Panc1 (cell line): ENCODE measurements around the gene SEMA4A. TPM values are rescaled to one million over a fixed set of nuclear protein-coding genes. Genes with fewer than 3 reads are reported as not detected.

Experiments
- ATAC-seq: fragments of 200-7000 bp; cut with Tn5 transposase; 2 replicates; pipeline ENCODE4 v1.9.1; 2020; ENCODE audit warnings: mild to moderate bottlenecking, moderate library complexity
- BruUV-seq: library from RNA; stranded (reverse); fragments of 400-500 nt; replicated peaks from 2 replicates; lab custom pipeline; 2021; lab: Mats Ljungman, UMichigan
- CTCF ChIA-PET: fragments of 300-600 bp; sonication (Branson Sonifier 250); formaldehyde crosslinking; loops from one replicate; lab custom pipeline; 2022; ENCODE audit warnings: antibody characterized with exemption; lab: Charles Lee
- POLR2A ChIA-PET: fragments of 300-600 bp; sonication (Branson Sonifier 250); formaldehyde crosslinking; loops from one replicate; lab custom pipeline; 2022; ENCODE audit warnings: antibody characterized with exemption; lab: Charles Lee
- DNase-seq: peaks from one replicate; pipeline ENCODE4 v3.0.0-alpha.2; 2010; ENCODE audit warnings: low read depth, low spot score
- H3K27ac ChIP-seq: 2 replicates; pipeline ENCODE4 v1.5.1; 2011; ENCODE audit warnings: mild to moderate bottlenecking, low read length, inconsistent platforms
- H3K27me3 ChIP-seq: fragments of 200-500 bp; sonication (Bioruptor generic); 2 replicates; pipeline ENCODE4 v1.6.0; 2014; ENCODE audit warnings: low read length, inconsistent platforms; ENCODE audit not compliant: control insufficient read depth, insufficient read depth
- H3K36me3 ChIP-seq: fragments of 200-500 bp; sonication (Bioruptor generic); 2 replicates; pipeline ENCODE4 v1.5.1; 2014; ENCODE audit warnings: inconsistent platforms, mild to moderate bottlenecking, low read length, moderate library complexity; ENCODE audit not compliant: control insufficient read depth, insufficient read depth
- H3K4me1 ChIP-seq: 2 replicates; pipeline ENCODE4 v1.5.1; 2011; ENCODE audit warnings: inconsistent platforms, mild to moderate bottlenecking, low read length, moderate library complexity; ENCODE audit not compliant: control insufficient read depth, insufficient read depth
- H3K4me3 ChIP-seq, 2 experiments: 2 replicates each; pipeline ENCODE4 v1.5.1; 2011 to 2012; ENCODE audit warnings: low read depth in 2 of 2, low read length in 2 of 2, mild to moderate bottlenecking in 2 of 2, inconsistent platforms in 1 of 2, moderate library complexity in 1 of 2
- H3K9me3 ChIP-seq: fragments of 200-500 bp; sonication (Bioruptor generic); 2 replicates; pipeline ENCODE4 v1.5.1; 2014; ENCODE audit warnings: low read depth, mild to moderate bottlenecking, inconsistent platforms, low read length, moderate library complexity; ENCODE audit not compliant: control insufficient read depth, insufficient read depth
- POLR2AphosphoS5 ChIP-seq: IDR thresholded peaks from 2 replicates; pipeline ENCODE4 v1.6.1; 2012; ENCODE audit warnings: mild to moderate bottlenecking, low read depth, low read length, moderate library complexity
- SIN3A ChIP-seq: IDR thresholded peaks from 2 replicates; pipeline ENCODE4 v1.6.1; 2012; ENCODE audit warnings: low read depth, mild to moderate bottlenecking, low read length, moderate library complexity, borderline replicate concordance; ENCODE audit not compliant: insufficient read depth
- TCF7L2 ChIP-seq: IDR thresholded peaks from 2 replicates; pipeline ENCODE4 v1.6.1; 2011; ENCODE audit warnings: mild to moderate bottlenecking, low read depth, low read length, inconsistent platforms
- in situ Hi-C: cut with HindIII; loops from 2 replicates; pipeline ENCODE4 v1.10.0; 2016; ENCODE audit warnings: low sequenced_read_pairs, low pct_unique_long_range_greater_than_20kb
- intact Hi-C: fragments of 100-400 bp; cut with micrococcal nuclease; formaldehyde crosslinking; loops from one replicate; pipeline ENCODE4 v1.10.0; 2022; ENCODE audit not compliant: unreplicated experiment
- total RNA-seq: library from RNA; stranded (reverse); gene quantifications from one replicate; pipeline ENCODE4 v1.2.1, GENCODE V29; 2021; ENCODE audit not compliant: unreplicated experiment
- TF ChIP-seq, protein P1 (sequence below), 2 experiments: IDR thresholded peaks; 2 replicates each; pipeline ENCODE4 v1.6.1; 2011 to 2012; ENCODE audit warnings: low read depth in 2 of 2, control low read depth in 1 of 2, low read length in 1 of 2, mild to moderate bottlenecking in 1 of 2, moderate library complexity in 1 of 2; ENCODE audit not compliant: insufficient read depth in 1 of 2
- TF ChIP-seq, protein P2 (sequence below): fragments of 450-650 bp; IDR thresholded peaks from 2 replicates; pipeline ENCODE4 v1.5.1; 2017; ENCODE audit warnings: mild to moderate bottlenecking

The SEMA4A gene
- total RNA-seq, 1 experiment from 2014 or later: 0.21 TPM

DNA sequence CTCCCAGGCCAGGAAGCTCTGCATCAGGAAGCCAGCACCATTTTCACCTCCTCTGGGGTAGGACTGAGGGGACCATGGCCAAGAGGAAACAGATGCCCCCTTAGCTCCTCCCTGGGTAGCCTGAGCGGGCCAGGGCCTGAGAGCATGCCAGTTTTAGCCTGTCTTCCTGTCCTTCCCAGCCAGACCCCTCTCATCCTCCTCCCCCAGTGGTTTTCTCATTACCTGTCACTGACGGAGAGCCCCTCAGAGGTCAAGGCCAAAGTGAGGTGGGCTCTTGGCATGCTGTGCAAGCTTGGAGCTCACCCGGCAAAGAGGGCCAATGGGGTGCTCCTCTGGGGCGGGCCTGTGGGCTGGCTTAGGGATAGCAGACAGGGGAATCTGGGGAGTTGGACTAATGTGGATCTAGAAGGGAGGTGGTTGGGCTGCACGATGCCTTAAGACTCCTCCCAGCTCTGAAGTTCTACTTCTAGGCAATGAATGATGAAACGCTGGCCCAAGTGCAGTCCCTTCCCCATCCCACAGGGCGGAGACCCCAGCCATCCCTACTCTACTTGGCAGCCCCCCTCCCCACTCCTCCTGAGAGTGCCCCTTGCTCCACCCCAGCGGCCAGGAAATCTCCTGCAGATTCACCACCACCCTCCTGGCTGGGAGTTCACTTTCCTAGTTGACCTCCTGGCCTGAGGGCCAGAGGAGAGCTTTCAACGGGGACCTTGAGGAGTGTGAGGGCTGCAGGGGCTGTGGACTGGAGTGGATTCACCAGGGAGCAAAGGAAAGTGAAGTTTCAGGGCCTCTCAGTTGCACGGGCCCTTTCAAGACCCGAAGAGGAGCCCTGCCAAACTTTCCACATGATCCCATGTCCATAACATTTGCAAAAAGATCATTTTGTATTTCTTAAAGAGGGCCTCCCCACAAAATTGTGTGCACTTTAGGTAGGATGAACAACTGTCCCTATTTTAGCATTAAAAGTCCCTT lies 48.2 kb upstream of the SEMA4A start:
- peaks cover 52% of the 10 kb centered on the region for H3K4me1 ChIP-seq
- no peak for DNase-seq
- intact Hi-C loops: no loop called here
- POLR2A ChIA-PET: interaction anchor here (0.6 to 1.9 kb wide), 3 partner anchors 10 to 187 kb away, joined by 3 to 13 read pairs (median 12); partner anchors contain the start of gene LMNA
- ATAC-seq: peak; percentile 31
- H3K27ac ChIP-seq: peak overlapping the region; percentile 95
- H3K9me3 ChIP-seq: no peaks in the 10 kb centered on the region
- in situ Hi-C loops: no loop called here
- TF ChIP-seq POLR2AphosphoS5 (no peak), SIN3A (no peak), TCF7L2 (no peak)
- TF ChIP-seq, protein P1, sequence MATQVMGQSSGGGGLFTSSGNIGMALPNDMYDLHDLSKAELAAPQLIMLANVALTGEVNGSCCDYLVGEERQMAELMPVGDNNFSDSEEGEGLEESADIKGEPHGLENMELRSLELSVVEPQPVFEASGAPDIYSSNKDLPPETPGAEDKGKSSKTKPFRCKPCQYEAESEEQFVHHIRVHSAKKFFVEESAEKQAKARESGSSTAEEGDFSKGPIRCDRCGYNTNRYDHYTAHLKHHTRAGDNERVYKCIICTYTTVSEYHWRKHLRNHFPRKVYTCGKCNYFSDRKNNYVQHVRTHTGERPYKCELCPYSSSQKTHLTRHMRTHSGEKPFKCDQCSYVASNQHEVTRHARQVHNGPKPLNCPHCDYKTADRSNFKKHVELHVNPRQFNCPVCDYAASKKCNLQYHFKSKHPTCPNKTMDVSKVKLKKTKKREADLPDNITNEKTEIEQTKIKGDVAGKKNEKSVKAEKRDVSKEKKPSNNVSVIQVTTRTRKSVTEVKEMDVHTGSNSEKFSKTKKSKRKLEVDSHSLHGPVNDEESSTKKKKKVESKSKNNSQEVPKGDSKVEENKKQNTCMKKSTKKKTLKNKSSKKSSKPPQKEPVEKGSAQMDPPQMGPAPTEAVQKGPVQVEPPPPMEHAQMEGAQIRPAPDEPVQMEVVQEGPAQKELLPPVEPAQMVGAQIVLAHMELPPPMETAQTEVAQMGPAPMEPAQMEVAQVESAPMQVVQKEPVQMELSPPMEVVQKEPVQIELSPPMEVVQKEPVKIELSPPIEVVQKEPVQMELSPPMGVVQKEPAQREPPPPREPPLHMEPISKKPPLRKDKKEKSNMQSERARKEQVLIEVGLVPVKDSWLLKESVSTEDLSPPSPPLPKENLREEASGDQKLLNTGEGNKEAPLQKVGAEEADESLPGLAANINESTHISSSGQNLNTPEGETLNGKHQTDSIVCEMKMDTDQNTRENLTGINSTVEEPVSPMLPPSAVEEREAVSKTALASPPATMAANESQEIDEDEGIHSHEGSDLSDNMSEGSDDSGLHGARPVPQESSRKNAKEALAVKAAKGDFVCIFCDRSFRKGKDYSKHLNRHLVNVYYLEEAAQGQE (IDR thresholded peaks at IDR 0.05; ENCODE audit: insufficient read depth in 1 of 2, low read depth in 2 of 2, low read length in 1 of 2): no peak
- TF ChIP-seq, protein P2, sequence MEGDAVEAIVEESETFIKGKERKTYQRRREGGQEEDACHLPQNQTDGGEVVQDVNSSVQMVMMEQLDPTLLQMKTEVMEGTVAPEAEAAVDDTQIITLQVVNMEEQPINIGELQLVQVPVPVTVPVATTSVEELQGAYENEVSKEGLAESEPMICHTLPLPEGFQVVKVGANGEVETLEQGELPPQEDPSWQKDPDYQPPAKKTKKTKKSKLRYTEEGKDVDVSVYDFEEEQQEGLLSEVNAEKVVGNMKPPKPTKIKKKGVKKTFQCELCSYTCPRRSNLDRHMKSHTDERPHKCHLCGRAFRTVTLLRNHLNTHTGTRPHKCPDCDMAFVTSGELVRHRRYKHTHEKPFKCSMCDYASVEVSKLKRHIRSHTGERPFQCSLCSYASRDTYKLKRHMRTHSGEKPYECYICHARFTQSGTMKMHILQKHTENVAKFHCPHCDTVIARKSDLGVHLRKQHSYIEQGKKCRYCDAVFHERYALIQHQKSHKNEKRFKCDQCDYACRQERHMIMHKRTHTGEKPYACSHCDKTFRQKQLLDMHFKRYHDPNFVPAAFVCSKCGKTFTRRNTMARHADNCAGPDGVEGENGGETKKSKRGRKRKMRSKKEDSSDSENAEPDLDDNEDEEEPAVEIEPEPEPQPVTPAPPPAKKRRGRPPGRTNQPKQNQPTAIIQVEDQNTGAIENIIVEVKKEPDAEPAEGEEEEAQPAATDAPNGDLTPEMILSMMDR: no peak
- BruUV-seq: no TSS peak
- no peaks in the 10 kb centered on the region for H3K36me3 ChIP-seq
- no peaks in the 10 kb centered on the region for H3K27me3 ChIP-seq
- H3K4me3 ChIP-seq: peak overlapping the region in 1 of 2 experiments; percentile 45; a peak in 3 of 4 replicates
- CTCF ChIA-PET: interaction anchor here (0.7 kb wide), 1 partner anchor 8 kb away, joined by 3 read pairs; no protein-coding TSS in a partner anchor

DNA sequence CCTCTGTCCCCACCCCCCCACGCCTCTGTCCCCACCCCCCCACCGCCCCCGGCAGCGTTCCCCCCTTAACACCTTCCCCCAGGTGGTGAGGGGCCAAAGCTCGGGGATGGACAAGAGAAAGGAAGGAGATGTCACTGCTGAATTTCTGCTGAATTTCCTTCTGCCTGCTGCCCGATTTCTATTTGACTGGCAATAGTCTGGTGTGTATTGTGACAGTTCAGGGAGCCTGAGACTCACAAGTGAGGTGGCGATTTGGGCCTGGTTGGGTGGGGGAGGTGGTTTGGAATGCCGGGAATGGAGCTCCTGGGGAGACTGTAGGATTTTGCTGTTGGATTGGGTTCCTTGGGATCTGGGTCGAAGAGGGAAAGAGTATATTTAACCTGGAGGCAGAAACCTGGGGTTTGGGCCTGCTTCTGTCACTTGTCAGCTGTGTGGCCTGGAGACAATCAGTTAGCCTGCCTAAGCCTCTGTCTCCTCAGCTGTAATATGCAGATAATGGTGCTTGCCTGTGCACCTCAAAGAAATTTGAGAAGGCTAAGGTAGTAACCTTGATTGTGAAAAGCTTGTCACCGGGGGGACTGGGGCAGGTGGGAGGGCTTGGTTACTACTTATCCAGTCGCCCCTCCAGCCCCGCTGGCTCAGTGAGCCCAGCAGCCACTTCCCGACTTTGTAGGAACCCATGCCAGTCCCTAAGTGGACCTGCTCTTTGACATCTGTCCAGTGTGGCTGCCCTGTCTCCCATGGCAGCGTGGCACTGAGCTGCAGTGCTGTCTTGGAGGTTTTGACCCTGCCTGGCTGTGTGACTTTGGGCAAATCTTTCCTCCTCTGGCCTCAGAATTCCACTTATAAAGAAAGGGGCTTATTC lies 46.5 kb upstream of the SEMA4A start:
- peak overlapping the region in 1 of 2 experiments; percentile 44; a peak in 2 of 4 replicates for H3K4me3 ChIP-seq
- POLR2A ChIA-PET: interaction anchor here (0.5 to 1.9 kb wide), 4 partner anchors 9 to 401 kb away, joined by 4 to 12 read pairs (median 6); partner anchors contain the start of gene LMNA
- H3K4me1 ChIP-seq: peaks cover 49% of the 10 kb centered on the region
- CTCF ChIA-PET: interaction anchor here (0.5 kb wide), 1 partner anchor 514 kb away, joined by 3 read pairs; no protein-coding TSS in a partner anchor
- TF ChIP-seq, protein P1 (IDR thresholded peaks at IDR 0.05; ENCODE audit: insufficient read depth in 1 of 2, low read depth in 2 of 2, low read length in 1 of 2): no peak
- peak overlapping the region; percentile 74 for H3K27ac ChIP-seq
- no peaks in the 10 kb centered on the region for H3K27me3 ChIP-seq
- in situ Hi-C loops (no loop called here), intact Hi-C loops (no loop called here)
- peak; percentile 24 for ATAC-seq
- TSS peak; percentile 88 for BruUV-seq
- DNase-seq: no peak
- H3K36me3 ChIP-seq: no peaks in the 10 kb centered on the region
- H3K9me3 ChIP-seq: no peaks in the 10 kb centered on the region
